ENCODE data around the gene KCNH3. TPM values are rescaled to one million over a fixed set of nuclear protein-coding genes. Genes with fewer than 3 reads are reported as not detected.

Gene KCNH3
- total and polyA plus RNA-seq, 2 experiments from 2014 or later = 0.21 to 0.52 TPM

GRCh38 chr12:49552014-49552413 is 13.2 kb downstream of the KCNH3 start (continued):
- TF ChIP-seq CTCF (conservative IDR thresholded peaks at IDR 0.05; ENCODE audit: low read depth in 2 of 2) (no peak), EZH2phosphoT487 (IDR thresholded peaks at IDR 0.05; ENCODE audit: unreplicated experiment) (no peak), ZNF331 (CRISPR knock-in tag; IDR thresholded peaks at IDR 0.05; ENCODE audit: low read depth) (no peak), NANOG (IDR thresholded peaks at IDR 0.05; ENCODE audit: borderline replicate concordance) (no peak), EZH2 (IDR thresholded peaks at IDR 0.05; ENCODE audit: low read depth, unreplicated experiment) (no peak), ZNF114 (CRISPR knock-in tag; IDR thresholded peaks at IDR 0.05) (no peak), POLR2AphosphoS5 (IDR thresholded peaks at IDR 0.05; ENCODE audit: low read depth) (no peak), JUNB (IDR thresholded peaks at IDR 0.05; ENCODE audit: unreplicated experiment) (no peak)
- TF ChIP-seq, protein P1, sequence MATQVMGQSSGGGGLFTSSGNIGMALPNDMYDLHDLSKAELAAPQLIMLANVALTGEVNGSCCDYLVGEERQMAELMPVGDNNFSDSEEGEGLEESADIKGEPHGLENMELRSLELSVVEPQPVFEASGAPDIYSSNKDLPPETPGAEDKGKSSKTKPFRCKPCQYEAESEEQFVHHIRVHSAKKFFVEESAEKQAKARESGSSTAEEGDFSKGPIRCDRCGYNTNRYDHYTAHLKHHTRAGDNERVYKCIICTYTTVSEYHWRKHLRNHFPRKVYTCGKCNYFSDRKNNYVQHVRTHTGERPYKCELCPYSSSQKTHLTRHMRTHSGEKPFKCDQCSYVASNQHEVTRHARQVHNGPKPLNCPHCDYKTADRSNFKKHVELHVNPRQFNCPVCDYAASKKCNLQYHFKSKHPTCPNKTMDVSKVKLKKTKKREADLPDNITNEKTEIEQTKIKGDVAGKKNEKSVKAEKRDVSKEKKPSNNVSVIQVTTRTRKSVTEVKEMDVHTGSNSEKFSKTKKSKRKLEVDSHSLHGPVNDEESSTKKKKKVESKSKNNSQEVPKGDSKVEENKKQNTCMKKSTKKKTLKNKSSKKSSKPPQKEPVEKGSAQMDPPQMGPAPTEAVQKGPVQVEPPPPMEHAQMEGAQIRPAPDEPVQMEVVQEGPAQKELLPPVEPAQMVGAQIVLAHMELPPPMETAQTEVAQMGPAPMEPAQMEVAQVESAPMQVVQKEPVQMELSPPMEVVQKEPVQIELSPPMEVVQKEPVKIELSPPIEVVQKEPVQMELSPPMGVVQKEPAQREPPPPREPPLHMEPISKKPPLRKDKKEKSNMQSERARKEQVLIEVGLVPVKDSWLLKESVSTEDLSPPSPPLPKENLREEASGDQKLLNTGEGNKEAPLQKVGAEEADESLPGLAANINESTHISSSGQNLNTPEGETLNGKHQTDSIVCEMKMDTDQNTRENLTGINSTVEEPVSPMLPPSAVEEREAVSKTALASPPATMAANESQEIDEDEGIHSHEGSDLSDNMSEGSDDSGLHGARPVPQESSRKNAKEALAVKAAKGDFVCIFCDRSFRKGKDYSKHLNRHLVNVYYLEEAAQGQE (IDR thresholded peaks at IDR 0.05; ENCODE audit: unreplicated experiment) = no peak

DNA sequence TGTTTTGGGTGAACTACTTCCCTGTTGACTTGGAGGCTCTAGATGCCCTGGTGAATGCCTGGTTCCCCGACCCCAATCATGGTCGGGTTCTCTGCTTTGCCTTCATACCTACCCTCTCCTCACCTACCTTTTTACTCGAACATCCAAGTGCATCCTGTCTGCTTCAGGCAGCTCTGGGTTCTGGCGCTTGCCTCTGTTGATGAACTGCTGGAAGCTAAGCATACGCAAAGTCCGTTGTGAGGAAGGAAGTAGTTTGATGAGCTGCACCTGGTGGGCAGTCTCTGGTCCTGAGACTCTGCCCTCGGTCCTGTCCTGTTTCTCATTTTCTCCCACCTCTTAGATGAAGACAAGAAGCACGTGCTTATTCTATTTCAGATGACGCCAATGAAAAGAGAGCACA is 13.6 kb downstream of the KCNH3 start:
- H3K79me2 ChIP-seq (replicated peaks; ENCODE audit: insufficient read depth) = no peaks in the 10 kb centered on the region
- H3K4me1 ChIP-seq (ENCODE audit: insufficient read depth) = no peaks in the 10 kb centered on the region; the same call in 1 of the 2 replicates
- no peak overlapping the region for H3K4me3 ChIP-seq
- no peak overlapping the region for H3K4me3 Mint-ChIP-seq
- H3K27ac ChIP-seq (ENCODE audit: low read depth) = no peak overlapping the region
- H3K27me3 Mint-ChIP-seq (ENCODE audit: insufficient read depth, low read depth, poor library complexity) = peaks cover 45% of the 10 kb centered on the region
- peaks cover 2% of the 10 kb centered on the region; the same call in 2 of the 3 replicates for H3K36me3 Mint-ChIP-seq (ENCODE audit: low read depth)
- no peak overlapping the region for H3K4me2 ChIP-seq
- H4K20me1 ChIP-seq (replicated peaks; ENCODE audit: insufficient read depth) = no peaks in the 10 kb centered on the region
- no peak overlapping the region for H3K27ac Mint-ChIP-seq
- no peaks in the 10 kb centered on the region for H3K9me3 Mint-ChIP-seq
- H3F3A ChIP-seq (replicated peaks; ENCODE audit: low read depth) = no peaks in the 10 kb centered on the region
- ATAC-seq (no peak), DNase-seq (ENCODE audit: low spot score) (no peak)
- no peaks in the 10 kb centered on the region for H3K9me2 ChIP-seq (ENCODE audit: insufficient read depth)
- H2AFZ ChIP-seq = no peak overlapping the region
- no peaks in the 10 kb centered on the region for H3K36me3 ChIP-seq (ENCODE audit: insufficient read depth)
- peaks cover 6% of the 10 kb centered on the region; the same call in 1 of the 3 replicates for H3K4me1 Mint-ChIP-seq
- H3K27me3 ChIP-seq (ENCODE audit: insufficient read depth) = peaks cover 56% of the 10 kb centered on the region
- TF ChIP-seq ZNF114 (CRISPR knock-in tag; IDR thresholded peaks at IDR 0.05) (no peak), ZNF331 (CRISPR knock-in tag; IDR thresholded peaks at IDR 0.05; ENCODE audit: low read depth) (no peak), NANOG (IDR thresholded peaks at IDR 0.05; ENCODE audit: borderline replicate concordance) (no peak), CTCF (conservative IDR thresholded peaks at IDR 0.05; ENCODE audit: low read depth in 2 of 2) (no peak)
- TF ChIP-seq, protein P2, sequence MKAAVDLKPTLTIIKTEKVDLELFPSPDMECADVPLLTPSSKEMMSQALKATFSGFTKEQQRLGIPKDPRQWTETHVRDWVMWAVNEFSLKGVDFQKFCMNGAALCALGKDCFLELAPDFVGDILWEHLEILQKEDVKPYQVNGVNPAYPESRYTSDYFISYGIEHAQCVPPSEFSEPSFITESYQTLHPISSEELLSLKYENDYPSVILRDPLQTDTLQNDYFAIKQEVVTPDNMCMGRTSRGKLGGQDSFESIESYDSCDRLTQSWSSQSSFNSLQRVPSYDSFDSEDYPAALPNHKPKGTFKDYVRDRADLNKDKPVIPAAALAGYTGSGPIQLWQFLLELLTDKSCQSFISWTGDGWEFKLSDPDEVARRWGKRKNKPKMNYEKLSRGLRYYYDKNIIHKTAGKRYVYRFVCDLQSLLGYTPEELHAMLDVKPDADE (IDR thresholded peaks at IDR 0.05) = no peak

Measured in GM23338 (cell line).